ENCODE measurements around the gene FKBP5.
"Not testable (repeated sequence)": the region's sequence is repeated elsewhere in the genome, so short reads cannot be mapped to it uniquely, and the experiment has no call there.

Gene FKBP5

GRCh38 chr6:35582315-35582714 is 106.4 kb downstream of the FKBP5 start:
- no peak for DNase-seq

GRCh38 chr6:35581633-35582032 is 107.1 kb downstream of the FKBP5 start:
- DNase-seq, result no peak

- no peak for DNase-seq
Observed at GRCh38 chr6:35580836-35581235, 107.9 kb downstream of the FKBP5 start.

- no peak for DNase-seq
Observed at GRCh38 chr6:35576682-35577081, 112.0 kb downstream of the FKBP5 start.

- DNase-seq, result no peak
Observed at GRCh38 chr6:35573495-35574110, 115.1 kb downstream of the FKBP5 start.

DNA sequence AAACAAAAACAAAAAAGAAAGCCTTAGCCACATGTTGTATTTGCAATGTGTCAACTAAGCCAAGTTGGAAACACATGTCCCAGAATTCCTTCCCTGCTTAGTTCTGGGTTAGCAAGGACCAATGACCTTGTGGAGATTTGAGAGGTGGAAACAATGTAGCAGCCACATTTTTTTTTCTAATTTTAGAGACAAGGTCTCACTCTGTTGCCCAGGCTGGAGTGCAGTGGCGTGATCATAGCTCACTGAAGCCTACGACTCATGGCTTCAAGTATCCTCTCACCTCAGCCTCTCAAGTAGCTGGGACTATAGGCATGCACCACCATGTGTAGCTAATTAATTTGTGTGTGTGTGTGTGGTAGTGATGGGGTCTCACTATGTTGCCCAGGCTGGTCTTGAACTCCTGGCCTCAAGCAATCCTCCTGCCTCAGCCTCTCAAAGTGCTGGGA is 117.8 kb downstream of the FKBP5 start:
- not testable (repeated sequence) for DNase-seq

DNA sequence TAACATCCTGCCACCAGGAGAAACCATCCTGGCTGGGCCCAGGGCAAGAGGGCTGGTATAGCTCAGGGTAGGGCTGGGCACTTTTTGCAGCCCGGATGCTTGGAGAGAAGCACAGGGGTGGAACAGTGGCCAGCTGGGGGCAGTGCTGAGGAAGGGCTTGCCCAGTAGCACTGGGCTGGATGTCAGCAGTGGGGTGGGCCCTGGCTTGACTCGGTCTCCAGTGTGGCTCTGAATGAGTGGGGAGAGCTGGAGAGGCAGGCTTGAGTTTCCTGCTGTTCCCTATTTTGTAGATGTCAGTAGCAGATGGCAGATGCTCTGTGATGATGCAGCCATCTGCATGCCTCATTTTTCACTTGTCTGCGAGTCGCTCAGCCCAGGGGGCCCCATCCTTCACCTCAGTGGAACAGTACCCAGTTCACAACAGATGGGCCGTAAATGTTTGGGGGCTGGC is 119.7 kb downstream of the FKBP5 start:
- no peak for DNase-seq

DNA sequence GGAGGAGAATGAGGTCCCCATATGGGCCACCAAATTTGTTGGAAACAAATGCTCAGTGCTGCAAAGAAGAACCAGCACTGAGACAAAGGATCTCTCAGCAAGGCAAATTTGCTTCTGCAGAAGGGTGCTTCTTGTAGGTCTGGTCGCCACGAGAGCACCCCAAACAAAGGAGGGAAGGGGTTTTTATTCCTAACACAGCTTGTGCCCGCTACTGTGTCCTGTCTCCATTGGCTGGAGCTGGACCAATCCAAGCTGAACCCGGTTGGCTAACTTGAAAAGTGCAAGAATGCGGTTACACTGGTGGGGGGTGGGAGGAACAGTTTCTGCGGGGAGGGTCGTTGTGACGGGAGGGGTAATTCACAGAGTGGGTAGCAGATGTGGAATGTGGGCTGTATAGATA is 121.9 kb downstream of the FKBP5 start:
- DNase-seq, result no peak

- no peak for DNase-seq
Observed at GRCh38 chr6:35564733-35565132, 124.0 kb downstream of the FKBP5 start.

GRCh38 chr6:35562060-35562459 is 126.7 kb downstream of the FKBP5 start:
- DNase-seq, result no peak

DNA sequence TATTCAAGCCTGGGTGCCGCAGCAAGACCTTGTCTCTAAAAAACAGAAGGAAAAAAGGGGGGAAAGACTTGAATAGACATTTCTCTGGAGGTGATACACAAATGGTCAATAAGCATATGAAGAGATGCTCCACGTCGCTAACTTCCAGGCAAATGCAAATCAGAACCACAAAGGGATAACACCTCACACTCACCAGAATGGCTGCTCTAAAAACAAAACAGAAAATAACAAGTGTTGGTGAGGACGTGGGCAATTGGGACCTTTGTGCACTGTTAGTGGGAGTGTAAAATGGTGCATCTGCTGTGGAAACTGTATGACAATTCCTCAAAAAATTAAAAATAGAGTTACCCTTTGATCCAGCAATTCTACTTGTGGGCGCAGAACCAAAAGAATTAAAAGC is 127.6 kb downstream of the FKBP5 start:
- DNase-seq, result no peak

- no peak for DNase-seq
Observed at GRCh38 chr6:35558571-35558970, 130.1 kb downstream of the FKBP5 start.

GRCh38 chr6:35557239-35557638 is 131.5 kb downstream of the FKBP5 start:
- DNase-seq, result no peak

DNA sequence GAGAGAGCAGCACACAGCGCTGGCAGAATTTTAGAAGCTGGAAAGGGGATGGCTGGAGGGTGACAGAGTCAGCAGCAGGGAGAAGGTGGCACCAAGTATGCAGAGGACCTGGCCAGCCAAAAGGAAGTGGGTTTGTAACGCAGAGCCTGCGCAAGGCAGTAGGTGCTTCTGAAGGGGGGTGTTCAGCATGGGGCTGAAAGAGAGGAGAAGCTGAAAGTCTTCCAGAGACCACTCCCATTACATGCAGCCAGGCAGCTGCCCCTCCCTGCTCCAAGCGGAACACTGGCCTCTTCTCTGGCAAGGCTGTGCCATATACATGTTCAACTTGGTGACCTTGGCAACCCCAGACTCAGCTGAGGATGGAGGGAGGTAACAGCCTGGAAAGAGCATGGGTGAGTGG is 133.9 kb downstream of the FKBP5 start:
- DNase-seq, result no peak

GRCh38 chr6:35553315-35553714 is 135.4 kb downstream of the FKBP5 start:
- DNase-seq, result no peak

GRCh38 chr6:35552285-35552917 is 136.3 kb downstream of the FKBP5 start:
- DNase-seq, result no peak

DNA sequence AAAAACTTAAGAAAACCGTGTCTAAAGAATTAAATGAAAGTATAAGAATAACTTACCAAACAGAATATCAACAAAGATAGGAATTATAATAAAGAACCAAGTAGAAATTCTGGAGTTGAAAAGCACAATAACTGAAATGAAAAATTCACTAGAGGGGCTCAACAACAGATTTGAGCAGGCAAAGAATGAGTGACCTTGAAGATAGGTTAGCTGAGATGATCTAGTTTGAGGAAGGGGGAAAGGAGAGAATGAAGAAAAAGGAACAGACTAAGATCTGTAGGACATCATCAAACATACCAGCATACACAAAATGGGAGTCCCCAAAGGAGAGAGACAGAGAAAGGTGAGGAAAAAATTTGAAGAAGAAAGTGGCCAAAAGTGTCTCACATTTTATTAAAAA is 138.3 kb downstream of the FKBP5 start:
- no peak for DNase-seq

GRCh38 chr6:35547676-35548075 is 141.0 kb downstream of the FKBP5 start:
- DNase-seq, result no peak

- DNase-seq, result no peak
Observed at GRCh38 chr6:35544769-35545361, 143.8 kb downstream of the FKBP5 start.

DNA sequence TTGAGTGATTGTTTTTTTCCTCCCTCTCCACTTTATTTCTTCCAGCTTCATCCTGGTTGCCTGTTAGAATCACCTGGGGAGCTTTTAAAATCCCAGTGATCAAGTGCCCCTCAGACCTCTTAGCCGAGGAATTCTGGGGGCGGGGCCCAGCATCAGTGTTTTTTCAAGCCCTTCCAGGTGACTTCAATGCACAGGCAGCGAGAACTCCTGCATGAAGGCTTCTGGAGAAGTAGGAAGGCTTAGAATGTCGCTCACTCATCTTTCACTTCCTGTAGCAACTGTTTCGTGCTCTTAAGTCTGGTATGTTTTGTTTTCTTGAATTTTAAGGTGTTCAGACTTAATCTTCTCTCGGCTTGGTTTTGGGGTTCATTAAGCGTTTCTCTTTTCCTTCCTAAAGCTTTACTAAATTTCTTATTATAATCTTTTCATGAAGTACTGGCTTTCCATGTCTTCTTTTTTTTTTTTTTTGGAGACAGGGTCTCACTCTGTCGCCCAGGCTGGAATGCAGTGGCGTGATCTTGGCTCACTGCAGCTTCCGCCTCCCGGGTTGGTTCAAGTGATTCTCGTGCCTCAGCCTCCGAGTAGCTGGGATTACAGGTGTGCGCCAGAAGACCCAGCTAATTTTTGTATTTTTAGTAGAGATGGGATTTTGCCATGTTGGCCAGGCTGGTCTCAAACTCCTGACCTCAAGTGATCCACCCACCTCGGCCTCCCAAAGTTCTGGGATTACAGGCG is 145.1 kb downstream of the FKBP5 start:
- no peak for DNase-seq

- no peak for DNase-seq
Observed at GRCh38 chr6:35541836-35542235, 146.9 kb downstream of the FKBP5 start.

DNA sequence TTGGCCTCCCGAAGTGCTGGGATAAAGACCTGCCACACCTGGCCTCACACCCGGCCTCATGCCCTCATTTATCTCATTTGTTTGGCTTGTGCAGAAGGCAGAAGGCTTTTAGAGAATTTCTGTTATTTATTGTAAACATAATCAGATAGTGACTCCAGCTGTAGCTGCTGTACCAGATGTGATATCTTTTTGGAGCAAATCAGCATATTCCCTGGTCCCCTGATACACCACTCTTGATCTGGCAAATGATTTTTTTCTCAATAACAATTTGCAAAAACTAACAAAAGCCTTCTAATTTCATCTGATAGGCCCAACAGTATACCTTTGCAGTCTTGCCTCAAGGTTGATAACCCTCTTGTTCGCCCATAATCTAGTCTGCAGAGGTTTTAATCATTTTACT is 149.5 kb downstream of the FKBP5 start:
- DNase-seq, result no peak

DNA sequence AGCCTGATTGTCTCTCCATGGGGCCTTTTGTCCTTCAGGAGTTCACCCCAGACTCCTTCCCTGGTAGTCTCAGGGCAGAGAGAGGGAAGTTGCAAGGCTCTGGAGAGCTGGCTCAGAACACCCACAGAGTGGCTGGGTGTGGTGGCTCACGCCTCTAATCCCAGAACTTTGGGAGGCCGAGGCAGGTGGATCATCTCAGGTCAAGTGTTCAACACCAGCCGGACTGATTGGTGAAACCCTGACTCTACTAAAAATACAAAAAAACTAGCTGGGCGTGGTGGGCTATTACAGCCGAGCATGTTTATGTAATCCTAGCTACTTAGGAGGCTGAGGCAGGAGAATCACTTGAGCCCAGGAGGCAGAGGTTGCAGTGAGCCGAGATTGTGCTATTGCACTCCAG is 152.9 kb downstream of the FKBP5 start:
- not testable (repeated sequence) for DNase-seq
